HL-60/S4 (cell line): ENCODE measurements around the gene RRAS.

Experiments used
- in situ Hi-C: fragments of 300-500 bp; cut with MboI; formaldehyde crosslinking; loops from 2 replicates; pipeline ENCODE4 v1.14.3; 2022; ENCODE audit warnings: low sequenced_read_pairs

The RRAS gene

DNA sequence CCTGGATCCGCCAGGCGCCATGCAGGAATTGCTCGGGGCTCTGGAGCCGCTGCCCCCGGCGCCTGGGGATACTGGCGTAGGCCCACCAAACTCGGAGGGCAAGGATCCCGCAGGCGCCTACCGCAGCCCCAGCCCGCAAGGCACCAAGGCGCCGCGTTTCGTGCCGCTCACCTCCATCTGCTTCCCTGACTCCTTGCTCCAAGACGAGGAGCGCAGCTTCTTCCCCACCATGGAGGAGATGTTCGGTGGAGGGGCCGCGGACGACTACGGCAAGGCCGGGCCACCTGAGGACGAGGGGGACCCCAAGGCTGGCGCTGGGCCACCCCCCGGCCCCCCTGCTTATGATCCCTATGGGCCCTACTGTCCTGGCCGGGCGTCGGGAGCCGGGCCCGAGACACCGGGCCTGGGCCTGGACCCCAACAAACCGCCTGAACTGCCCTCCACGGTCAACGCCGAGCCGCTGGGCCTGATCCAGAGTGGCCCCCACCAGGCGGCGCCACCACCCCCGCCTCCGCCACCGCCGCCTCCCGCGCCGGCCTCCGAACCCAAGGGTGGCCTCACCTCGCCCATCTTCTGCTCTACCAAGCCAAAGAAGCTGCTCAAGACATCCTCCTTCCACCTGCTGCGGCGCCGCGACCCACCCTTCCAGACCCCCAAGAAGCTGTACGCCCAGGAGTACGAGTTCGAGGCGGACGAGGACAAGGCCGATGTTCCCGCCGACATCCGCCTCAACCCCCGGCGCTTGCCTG is 42.8 kb downstream of the RRAS start:
- in situ Hi-C loops, result no loop called here

DNA sequence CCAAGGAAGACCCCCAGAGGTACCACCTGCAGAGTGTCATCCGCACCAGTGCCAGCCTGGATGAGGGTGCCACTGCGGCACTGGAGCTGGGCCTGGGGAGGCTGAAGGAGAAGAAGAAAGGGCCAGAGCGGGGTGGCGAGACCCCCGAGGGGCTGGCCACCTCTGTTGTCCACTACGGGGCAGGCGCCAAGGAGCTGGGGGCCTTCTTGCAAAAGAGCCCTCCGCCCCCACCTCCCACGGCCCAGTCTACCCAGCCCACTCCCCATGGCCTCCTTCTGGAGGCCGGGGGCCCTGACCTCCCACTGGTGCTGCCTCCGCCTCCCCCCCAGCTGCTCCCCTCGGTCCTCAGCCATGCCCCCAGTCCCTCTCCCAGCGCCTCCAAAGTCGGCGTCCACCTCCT is 43.5 kb downstream of the RRAS start:
- in situ Hi-C loops, result no loop called here

DNA sequence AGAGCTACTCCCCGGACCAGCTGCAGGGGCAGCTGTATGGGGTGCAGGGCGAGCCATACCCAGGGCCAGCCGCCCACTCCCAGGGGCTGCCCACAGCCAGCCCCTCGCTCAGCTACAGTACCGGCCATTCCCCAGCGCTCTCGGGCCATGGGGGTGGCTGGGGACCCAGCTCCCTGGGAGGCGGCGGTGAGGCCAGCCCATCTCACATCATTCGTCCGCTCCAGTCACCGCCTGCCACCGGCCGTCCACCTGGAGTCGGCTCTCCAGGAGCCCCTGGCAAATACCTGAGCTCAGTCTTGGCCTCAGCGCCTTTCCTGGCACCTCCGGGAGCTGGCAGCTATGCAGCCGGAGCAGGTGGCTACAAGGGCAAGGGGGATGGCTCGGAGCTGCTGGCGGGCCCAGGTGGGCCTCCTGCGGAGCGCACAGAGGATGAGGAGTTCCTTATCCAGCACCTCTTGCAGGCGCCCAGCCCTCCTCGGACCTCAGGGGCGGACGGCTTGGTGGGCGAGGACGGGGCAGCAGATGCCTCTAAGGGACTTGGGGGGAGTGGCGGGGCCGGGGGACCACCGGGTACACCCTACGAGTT is 44.0 kb downstream of the RRAS start:
- in situ Hi-C loops, result no loop called here

DNA sequence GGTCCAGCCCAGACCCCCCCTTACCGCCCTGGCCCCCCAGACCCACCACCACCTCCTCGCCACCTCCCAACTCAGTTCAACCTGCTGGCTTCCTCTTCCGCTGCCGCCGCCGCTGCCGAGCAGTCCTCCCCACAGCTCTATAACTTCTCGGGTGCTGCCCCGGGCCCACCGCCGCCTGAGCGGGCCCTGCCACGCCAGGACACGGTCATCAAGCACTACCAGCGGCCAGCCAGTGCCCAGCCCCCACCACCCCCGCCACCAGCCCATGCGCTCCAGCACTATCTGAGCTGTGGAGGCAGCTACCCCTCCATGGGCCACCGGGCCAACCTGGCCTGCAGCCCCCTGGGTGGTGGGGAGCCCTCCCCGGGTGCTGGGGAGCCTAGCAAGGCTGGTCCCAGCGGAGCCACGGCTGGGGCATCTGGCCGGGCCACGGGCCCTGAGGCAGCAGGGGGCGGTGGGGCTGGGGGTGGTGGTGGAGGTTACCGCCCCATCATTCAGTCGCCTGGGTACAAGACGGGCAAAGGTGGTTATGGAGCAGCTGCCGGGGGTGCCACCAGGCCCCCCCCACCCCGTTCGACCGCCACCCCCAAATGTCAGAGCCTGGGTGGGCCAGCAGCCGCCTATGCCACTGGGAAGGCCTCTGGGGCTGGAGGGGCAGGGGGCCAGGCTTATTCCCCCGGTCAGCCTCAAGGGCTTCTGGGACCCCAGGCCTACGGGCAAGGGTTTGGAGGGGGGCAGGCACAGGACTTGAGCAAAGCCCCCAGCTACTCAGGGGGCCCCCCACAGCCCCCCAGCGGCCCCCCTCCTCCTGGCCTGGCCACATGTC is 44.7 kb downstream of the RRAS start:
- in situ Hi-C loops, result no loop called here

DNA sequence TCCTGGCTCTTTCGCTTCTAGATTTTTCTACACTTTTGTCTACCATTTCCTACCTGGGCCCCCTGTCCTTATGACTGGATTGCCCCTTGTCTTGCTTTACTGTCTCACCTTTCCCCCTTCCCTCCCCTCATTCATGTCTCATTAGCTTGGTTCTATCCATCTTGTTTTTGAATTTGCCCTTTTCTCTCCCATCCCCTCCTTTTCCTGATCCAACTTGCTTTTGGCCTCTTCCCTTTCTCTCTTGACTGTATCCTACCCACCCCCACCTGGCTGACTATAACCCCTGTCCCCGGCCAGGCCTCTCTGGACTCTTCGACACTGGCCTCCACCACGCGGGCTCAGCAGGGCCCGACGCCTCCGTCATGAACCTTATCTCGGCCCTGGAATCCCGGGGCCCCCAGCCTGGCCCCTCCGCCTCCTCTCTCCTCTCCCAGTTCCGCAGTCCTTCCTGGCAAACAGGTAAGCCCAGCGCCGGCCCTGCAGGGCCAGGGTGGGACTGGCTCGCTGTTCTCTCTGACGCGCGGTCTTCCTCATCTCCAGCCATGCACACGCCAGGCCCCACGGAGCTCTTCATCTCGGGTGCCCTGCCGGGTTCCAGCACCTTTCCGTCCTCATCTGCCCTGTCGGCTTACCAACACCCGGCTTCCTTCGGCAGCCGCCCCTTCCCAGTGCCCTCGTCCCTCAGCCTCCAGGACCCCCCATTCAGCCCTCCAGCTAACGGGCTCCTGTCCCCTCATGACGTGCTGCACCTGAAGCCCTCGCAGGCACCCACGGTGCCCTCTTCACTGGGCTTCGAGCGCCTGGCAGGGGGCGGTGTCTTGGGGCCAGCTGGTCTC is 45.6 kb downstream of the RRAS start:
- in situ Hi-C loops, result no loop called here

DNA sequence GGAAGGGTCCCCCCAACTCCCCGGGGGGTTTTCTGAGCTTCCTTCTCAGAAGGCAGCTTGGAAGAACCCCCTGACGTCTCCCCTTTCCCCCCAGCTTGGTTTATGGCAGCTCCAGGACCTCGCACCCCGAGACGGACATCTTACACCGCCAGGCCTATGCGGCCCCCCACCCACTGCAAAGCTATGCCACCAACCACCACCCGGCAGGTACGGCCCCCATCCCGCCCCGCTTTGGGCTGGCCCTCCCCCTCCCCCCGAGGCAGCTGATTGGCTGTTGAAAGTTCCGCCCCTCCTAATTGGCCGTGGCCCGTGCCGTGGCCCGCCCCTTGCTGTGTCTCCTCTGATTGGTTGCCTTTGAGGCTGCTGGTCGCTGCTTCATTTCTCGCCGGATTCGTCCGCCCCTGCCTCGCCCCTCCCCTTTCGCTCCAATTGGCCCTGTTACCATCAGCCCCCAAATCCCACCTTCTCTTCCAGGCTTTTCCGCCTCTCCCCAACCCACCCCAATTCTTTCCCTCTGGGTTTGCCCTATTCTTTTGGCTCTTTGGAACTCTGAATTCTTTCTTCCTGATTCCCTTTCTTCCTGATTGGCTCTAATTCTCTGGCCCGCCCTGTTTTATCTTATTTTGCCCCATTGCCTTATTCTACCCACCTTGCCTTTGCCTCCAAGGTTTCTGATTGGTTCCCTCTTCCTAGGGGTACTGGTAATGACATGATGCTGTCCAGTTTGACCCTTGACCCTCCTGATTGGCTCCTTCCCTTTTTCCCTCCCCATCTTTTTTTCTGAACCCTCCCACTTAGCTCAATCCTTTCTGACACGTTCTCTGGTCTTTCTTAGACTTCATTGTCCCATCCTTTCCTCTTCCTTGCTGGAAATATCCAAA is 46.5 kb downstream of the RRAS start:
- in situ Hi-C loops, result no loop called here

DNA sequence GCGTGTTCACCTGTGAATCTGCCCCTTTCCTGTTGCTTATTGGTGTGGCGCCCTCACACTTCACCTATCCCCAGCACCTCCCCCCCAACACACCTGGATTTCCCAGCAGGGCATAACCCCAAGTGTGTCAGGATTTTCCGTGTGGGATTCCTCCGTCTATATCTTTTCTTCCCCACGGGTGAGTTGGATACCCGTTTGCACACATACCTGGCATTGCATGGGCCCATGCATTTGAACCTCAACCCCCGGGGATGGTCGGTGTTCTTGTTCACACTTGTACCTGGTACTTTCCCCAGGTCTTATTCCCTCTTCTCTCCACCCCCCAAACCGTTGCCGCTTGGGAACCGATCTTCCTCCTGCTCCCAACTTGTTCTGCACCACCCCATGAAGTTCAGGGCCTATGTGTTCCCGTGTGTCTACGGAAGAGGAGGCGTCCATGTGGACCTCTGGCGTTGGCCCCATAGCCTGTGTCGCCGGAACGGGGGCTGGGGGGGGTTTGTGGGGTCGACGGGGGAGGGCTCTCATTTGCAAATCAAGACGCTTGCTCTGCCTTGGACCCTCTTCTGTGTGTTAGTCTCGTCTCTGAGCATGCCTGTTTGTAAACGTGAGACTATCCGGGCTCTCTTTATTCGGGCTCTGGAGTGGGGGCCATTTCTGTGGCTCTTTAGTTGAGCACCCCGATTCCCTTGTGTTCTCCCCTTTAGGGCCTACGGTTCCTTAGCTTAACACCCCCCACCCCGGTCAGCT is 47.3 kb downstream of the RRAS start:
- in situ Hi-C loops, result no loop called here

DNA sequence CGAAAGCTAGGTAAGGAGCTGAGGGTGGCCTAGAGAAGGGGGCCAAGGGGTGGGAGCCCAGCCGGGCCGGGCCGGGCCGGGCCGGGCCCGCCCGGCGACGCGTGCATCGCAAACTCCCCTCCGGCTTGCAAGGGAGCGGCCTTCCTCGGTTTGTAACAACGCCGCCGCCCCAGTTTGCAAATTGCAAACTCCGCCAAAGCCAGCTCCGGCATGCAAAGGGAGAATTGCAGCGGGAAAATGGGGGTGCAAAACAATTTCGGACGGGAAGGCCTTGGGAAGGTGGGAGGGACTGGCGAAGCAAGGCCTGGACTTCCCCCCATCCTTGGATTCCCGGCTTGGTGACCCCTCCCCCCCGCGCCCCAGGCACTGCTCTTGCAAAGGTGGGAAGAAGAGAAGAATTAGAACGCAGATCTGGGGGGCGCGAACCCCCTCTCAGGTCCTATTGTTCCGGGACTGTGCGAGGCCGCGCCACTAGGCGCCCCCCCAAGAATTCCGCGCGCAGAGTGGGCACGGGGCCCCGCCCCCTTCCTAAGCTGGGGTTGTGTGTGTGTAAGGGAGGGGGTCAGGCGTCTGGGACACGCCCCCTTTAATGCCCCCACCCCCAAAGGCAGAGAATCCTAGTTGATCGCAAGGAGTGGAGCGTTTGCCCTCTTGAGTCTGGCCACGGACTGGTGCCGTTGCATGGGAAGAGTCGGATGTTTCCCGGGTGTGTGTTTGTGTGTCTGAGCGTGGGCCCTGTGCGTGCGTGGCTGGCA is 48.0 kb downstream of the RRAS start:
- in situ Hi-C loops, result no loop called here

DNA sequence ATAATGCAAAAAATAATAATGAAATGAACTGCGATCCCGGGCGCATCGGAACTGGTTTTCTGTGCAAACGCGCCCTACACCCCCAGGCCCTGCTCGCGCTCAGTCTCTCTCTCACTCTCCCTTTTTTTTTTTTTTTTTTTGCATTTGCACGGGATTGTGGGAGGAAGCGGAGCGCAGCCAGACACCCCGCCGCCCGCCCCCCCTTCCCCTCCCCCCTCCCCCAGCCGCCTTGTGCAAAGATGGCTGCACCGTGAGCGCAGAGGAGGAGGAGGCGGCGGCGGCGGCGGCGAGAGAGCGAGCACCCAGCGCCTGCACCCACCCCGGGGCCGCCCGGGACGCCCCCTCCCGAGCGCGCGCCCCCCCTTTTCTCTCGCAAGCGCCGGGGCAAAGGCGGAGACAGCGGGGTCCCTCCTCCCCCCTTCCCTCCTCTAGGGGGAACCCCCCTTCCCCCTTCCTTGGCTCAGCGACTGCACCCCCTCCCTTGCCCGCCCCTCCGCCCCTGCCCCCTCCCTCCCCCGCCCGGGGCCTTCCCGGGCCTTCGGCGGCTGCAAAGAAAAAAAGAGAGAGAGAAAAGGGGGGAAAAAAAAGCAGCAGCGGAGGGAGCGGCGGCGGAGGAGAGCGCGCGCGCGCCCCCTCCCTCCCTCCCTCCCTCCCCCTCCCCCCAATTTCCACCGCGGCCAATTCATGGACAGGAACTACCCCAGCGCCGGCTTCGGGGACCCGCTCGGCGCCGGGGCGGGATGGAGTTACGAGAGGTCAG is 48.8 kb downstream of the RRAS start, which contains the start of gene PRR12:
TSS of gene PRR12 (plus strand) at position 212 of the 760 bp plus-strand sequence. CDS start at position 685, 473 bp downstream.
- in situ Hi-C loops, result no loop called here

DNA sequence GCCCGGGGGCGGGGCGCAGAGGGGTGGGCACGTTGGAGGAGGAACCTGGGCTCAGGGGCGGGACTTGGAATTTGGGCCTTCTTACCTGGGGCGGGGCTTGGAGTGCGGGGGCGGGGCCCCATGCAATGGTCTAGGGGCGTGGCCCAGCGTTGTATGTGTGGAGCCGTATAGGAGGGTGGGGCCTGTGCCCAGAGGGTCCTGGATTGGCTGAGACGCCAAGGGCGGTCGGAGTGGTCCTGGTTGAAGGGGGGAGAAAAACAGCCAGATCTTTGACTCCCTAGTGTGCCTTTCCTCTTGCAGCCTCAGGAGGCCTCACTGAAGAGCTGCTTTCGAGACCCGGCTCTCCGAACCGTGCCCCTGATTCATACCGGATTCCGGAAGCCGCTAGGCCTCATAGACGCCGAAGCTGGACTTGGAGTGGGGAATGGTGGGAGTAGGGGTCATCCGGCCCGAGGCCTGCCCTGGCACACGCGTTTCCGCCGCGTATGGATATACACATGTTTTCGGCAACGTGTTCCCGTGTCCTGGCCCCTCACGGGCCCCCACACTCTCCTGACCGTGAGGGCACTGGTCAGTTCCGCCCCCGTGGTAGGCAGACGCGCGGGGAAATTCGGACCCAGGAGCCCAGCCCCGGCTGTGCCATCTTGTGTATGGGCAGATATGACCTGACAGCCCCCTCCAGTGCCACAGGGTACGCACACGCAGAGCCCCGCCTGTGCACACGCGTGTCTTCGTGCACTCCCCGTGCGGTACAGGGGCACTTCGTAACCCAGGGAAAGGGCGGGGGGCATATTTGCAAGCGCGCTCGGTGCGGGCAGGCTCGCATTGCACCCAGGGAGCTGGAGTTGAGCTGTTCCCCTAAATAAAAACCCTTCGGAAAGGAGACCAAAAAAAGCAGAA is 49.6 kb downstream of the RRAS start:
- in situ Hi-C loops, result no loop called here

DNA sequence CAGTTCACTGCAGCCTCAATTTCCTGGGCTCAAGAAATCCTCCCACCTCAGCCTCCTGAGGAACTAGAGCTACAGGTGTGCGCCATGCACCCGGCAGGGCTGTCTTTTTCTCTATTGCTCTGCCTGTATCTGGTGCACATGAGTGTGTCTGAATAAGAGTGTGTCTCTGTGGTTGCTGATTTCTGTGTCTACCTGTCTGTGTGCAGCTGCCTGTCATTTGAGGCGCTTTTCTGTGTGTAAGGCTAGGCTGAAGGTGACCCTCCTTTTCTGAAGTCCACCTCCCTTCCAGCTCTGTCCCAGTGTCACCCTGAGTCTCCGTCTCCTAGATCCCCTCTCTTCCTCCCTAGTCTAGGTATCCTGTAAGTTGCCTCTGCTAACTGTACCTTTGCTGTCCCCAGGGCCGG is 50.4 kb downstream of the RRAS start:
- in situ Hi-C loops, result no loop called here

DNA sequence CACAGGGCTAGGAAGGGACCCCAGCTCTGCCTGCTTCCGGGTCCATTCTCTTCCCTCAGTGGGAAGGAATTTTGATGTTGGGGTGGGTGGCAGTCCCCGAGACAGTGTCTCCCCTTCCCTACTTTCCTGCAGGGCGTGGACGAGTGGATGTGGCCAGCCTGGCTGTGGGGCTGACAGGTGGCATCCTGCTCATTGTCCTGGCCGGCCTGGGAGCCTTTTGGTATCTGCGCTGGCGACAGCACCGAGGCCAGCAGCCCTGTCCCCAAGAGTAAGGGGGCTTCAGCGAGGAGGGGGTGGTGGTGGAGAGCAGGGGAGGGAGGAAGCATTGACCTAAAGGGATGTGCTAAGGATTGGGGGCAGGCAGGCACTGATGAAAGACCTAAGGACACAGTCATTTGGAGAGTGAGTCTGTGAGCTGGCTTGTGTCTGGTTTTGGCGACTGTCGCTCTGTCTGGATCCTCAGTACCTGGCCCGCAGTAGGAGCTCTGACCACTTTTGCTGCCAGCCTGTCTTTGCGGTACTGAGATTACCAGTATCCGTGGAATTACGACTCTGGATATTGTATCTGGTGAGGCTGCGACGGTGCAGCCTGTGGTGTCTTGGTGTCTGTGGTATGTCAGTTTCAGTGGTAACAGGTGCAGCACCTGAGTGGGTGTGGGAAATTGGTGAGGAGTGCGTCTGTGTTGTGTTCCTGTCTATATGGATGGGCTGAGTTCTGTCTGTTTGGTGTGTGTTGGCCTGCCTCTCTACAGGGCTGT is 51.4 kb downstream of the RRAS start:
- in situ Hi-C loops, result no loop called here

DNA sequence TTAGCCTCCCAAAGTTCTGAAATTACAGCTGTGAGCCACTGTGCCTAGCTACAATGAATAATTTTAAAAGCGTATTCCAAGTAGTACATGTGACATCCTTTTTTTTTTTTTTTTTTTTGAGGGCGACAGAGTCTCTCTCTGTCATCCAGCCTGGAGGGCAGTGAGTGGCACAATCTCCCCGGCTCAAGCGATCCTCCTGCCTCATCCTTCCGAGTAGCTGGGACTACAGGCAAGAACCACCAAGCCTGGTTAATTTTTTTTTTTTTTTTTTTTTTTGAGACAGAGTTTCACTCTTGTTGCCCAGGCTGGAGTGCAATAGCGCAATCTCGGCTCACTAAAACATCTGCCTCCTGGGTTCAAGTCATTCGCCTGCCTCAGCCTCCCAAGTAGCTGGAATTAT is 52.7 kb downstream of the RRAS start:
- in situ Hi-C loops, result no loop called here
